HepG2 (cell line): ENCODE measurements around the gene ABCA2. TPM values are rescaled to one million over a fixed set of nuclear protein-coding genes. Genes with fewer than 3 reads are reported as not detected.
A peak's percentile ranks its signal among the peaks of the same experiment; 100 is the strongest.

ENCODE experiments used
- ATAC-seq: fragments of 200-7000 bp; cut with Tn5 transposase; 3 replicates; pipeline ENCODE4 v1.9.1; 2020; ENCODE audit warnings: mild to moderate bottlenecking, moderate library complexity
- BruUV-seq: library from RNA; stranded (reverse); fragments of 400-500 nt; replicated peaks from 2 replicates; lab custom pipeline; 2021; lab: Mats Ljungman, UMichigan
- CTCF ChIA-PET: fragments of 300-600 bp; formaldehyde crosslinking; extraction: SDS; loops from one replicate; lab custom pipeline; 2021; ENCODE audit warnings: low total read pairs, inconsistent platforms, low intra/inter-chr PET ratio; lab: Yijun Ruan, JAX
- POLR2A ChIA-PET: fragments of 350-600 bp; sonication (Branson Sonifier 250); formaldehyde crosslinking; loops from one replicate; lab custom pipeline; 2020; ENCODE audit warnings: antibody characterized with exemption, inconsistent platforms; lab: Yijun Ruan, JAX
- DNase-seq: peaks from one replicate; pipeline ENCODE4 v3.0.0-alpha.2; 2015; ENCODE audit warnings: low spot score
- FAIRE-seq: peaks from 3 replicates; lab custom pipeline; 2011; peaks lifted over from hg19 to GRCh38; lab: Jason Lieb, UNC
- H2AFZ ChIP-seq: one replicate; pipeline ENCODE4 v1.6.1; 2011; ENCODE audit warnings: low read length, inconsistent platforms
- H3K27ac ChIP-seq: fragments of 300-600 bp; 3 replicates; pipeline ENCODE4 v1.8.0; 2011; ENCODE audit warnings: mixed run types, mild to moderate bottlenecking, mixed read lengths, low read length, inconsistent platforms; ENCODE audit not compliant: insufficient read depth; ENCODE audit errors: extremely low read length
- H3K27me3 ChIP-seq, 2 experiments: fragments of 200-600 bp in 1 of 2; 2 replicates in 1 of 2; 3 replicates in 1 of 2; pipeline versions ENCODE4 v1.6.0 to v1.8.0; 2011; ENCODE audit warnings: low read length in 2 of 2, mild to moderate bottlenecking in 2 of 2, moderate library complexity in 2 of 2, inconsistent platforms in 1 of 2; ENCODE audit not compliant: insufficient read depth in 2 of 2, control insufficient read depth in 1 of 2
- H3K36me3 ChIP-seq, 2 experiments: fragments of 200-600 bp in 1 of 2; replicated peaks in 1 of 2; 2 replicates in 1 of 2; 3 replicates in 1 of 2; pipeline versions ENCODE4 v1.5.1 to v1.8.0; 2011; ENCODE audit warnings: low read length in 2 of 2, inconsistent platforms in 1 of 2; ENCODE audit not compliant: insufficient read depth in 2 of 2, control insufficient read depth in 1 of 2
- H3K4me1 ChIP-seq: 2 replicates; pipeline ENCODE4 v1.5.1; 2012; ENCODE audit warnings: low read length, inconsistent platforms; ENCODE audit not compliant: insufficient read depth
- H3K4me2 ChIP-seq: 2 replicates; pipeline ENCODE4 v1.6.0; 2011; ENCODE audit warnings: low read depth, low read length, inconsistent platforms
- H3K4me3 ChIP-seq, 3 experiments: fragments of 200-600 bp in 1 of 3; sonication (generic), shearing (Covaris generic) in 1 of 3; replicated peaks in 1 of 3; 2 replicates each; pipeline ENCODE4 v1.5.1; 2011 to 2016; ENCODE audit warnings: low read length in 3 of 3, inconsistent platforms in 2 of 3, low read depth in 2 of 3, mild to moderate bottlenecking in 2 of 3, control low read depth in 1 of 3, mixed read lengths in 1 of 3; ENCODE audit not compliant: insufficient read depth in 1 of 3
- H3K79me2 ChIP-seq: one replicate; pipeline ENCODE4 v1.6.1; 2011; ENCODE audit warnings: low read length, inconsistent platforms; ENCODE audit not compliant: insufficient read depth
- H3K9ac ChIP-seq: 2 replicates; pipeline ENCODE4 v1.6.0; 2011; ENCODE audit warnings: mild to moderate bottlenecking, low read depth, low read length, inconsistent platforms; ENCODE audit not compliant: insufficient read depth
- H3K9me3 ChIP-seq: 2 replicates; pipeline ENCODE4 v1.5.1; 2012; ENCODE audit warnings: mild to moderate bottlenecking, low read length
- H4K20me1 ChIP-seq: 2 replicates; pipeline ENCODE4 v1.6.0; 2011; ENCODE audit warnings: inconsistent platforms, mild to moderate bottlenecking, low read length, moderate library complexity; ENCODE audit not compliant: insufficient read depth
- CHD2 ChIP-seq: IDR thresholded peaks from 2 replicates; pipeline ENCODE4 v1.6.1; 2011; ENCODE audit warnings: low read depth, low read length, improper control_type of control experiment
- FOXO1 ChIP-seq: sonication (generic); formaldehyde crosslinking; IDR thresholded peaks from 2 replicates; pipeline ENCODE4 v1.4.0; 2020; ENCODE audit warnings: missing genetic modification reagents
- HOXA5 ChIP-seq: sonication (generic); formaldehyde crosslinking; IDR thresholded peaks from 2 replicates; pipeline ENCODE4 v1.4.0; 2020; ENCODE audit warnings: missing genetic modification reagents
- JUN ChIP-seq: sonication (generic); formaldehyde crosslinking; IDR thresholded peaks from 2 replicates; pipeline ENCODE4 v1.4.0; 2020; ENCODE audit warnings: mild to moderate bottlenecking, missing genetic modification reagents
- KAT2B ChIP-seq: fragments of 150-350 bp; IDR thresholded peaks from 2 replicates; pipeline ENCODE4 v1.6.1; 2014; ENCODE audit warnings: low read depth, low read length, borderline replicate concordance
- PPARG ChIP-seq: conservative IDR thresholded peaks from 2 replicates; pipeline ENCODE4 v1.6.1; 2016; ENCODE audit warnings: missing biosample characterization, missing genetic modification reagents
- RAD21 ChIP-seq: fragments of 450-650 bp; formaldehyde crosslinking; IDR thresholded peaks from 2 replicates; pipeline ENCODE4 v1.5.0; 2020; ENCODE audit warnings: mild to moderate bottlenecking
- RBFOX2 ChIP-seq: fragments of 200-400 bp; formaldehyde crosslinking; IDR thresholded peaks from 2 replicates; pipeline ENCODE4 v1.6.1; 2017; ENCODE audit warnings: low read depth, mild to moderate bottlenecking, low read length
- SKI ChIP-seq: fragments of 450-650 bp; IDR thresholded peaks from one replicate; pipeline ENCODE4 v1.6.1; 2018; ENCODE audit warnings: mild to moderate bottlenecking; ENCODE audit not compliant: partially characterized antibody
- SP1 ChIP-seq, 2 experiments: fragments of 450-650 bp in 1 of 2; sonication (generic) in 1 of 2; formaldehyde crosslinking in 1 of 2; IDR thresholded peaks; 2 replicates each; pipeline versions ENCODE4 v1.4.0 to v1.6.1; 2016 to 2020; ENCODE audit warnings: missing genetic modification reagents in 1 of 2
- SUZ12 ChIP-seq: fragments of 150-350 bp; IDR thresholded peaks from 2 replicates; pipeline ENCODE4 v1.6.1; 2014; ENCODE audit warnings: low read depth, low read length
- ZFP36L1 ChIP-seq: sonication (generic); formaldehyde crosslinking; IDR thresholded peaks from 2 replicates; pipeline ENCODE4 v1.8.0; 2022; ENCODE audit warnings: mild to moderate bottlenecking, missing genetic modification reagents, moderate library complexity
- ZFYVE20 ChIP-seq: sonication (generic); formaldehyde crosslinking; IDR thresholded peaks from 2 replicates; pipeline ENCODE4 v1.8.0; 2023; ENCODE audit warnings: low read depth, mild to moderate bottlenecking, moderate library complexity, missing genetic modification reagents, borderline replicate concordance
- ZNF30 ChIP-seq: sonication (generic); formaldehyde crosslinking; IDR thresholded peaks from 2 replicates; pipeline ENCODE4 v1.5.0; 2020; ENCODE audit warnings: mild to moderate bottlenecking, missing genetic modification reagents
- ZNF350 ChIP-seq: sonication (generic); formaldehyde crosslinking; IDR thresholded peaks from 2 replicates; pipeline ENCODE4 v1.4.0; 2020; ENCODE audit warnings: mild to moderate bottlenecking, low read depth, missing genetic modification reagents, borderline replicate concordance
- ZNF431 ChIP-seq: sonication (generic); formaldehyde crosslinking; IDR thresholded peaks from 2 replicates; pipeline ENCODE4 v1.9.0; 2022; ENCODE audit warnings: missing genetic modification reagents, low read depth, mild to moderate bottlenecking, borderline replicate concordance
- ZNF547 ChIP-seq: sonication (generic); formaldehyde crosslinking; IDR thresholded peaks from 2 replicates; pipeline ENCODE4 v1.5.1; 2020; ENCODE audit warnings: mild to moderate bottlenecking, missing genetic modification reagents
- ZNF562 ChIP-seq: sonication (generic); formaldehyde crosslinking; IDR thresholded peaks from 2 replicates; pipeline ENCODE4 v1.8.0; 2022; ENCODE audit warnings: missing genetic modification reagents, borderline replicate concordance
- ZNF577 ChIP-seq: sonication (generic); formaldehyde crosslinking; IDR thresholded peaks from 2 replicates; pipeline ENCODE4 v1.4.0; 2020; ENCODE audit warnings: mild to moderate bottlenecking, low read depth, missing genetic modification reagents, borderline replicate concordance
- ZNF776 ChIP-seq: sonication (generic); formaldehyde crosslinking; IDR thresholded peaks from 2 replicates; pipeline ENCODE4 v1.4.0; 2020; ENCODE audit warnings: mild to moderate bottlenecking, missing genetic modification reagents
- WGBS: methylation state at CpG from one replicate; pipeline ENCODE4 v1.1.6; 2017; ENCODE audit warnings: low lambda C conversion rate; 5-methylcytosine and 5-hydroxymethylcytosine counted together
- in situ Hi-C: cut with HindIII; loops from 2 replicates; pipeline ENCODE4 v1.10.0; 2017; ENCODE audit warnings: low pct_unique_long_range_greater_than_20kb; ENCODE audit not compliant: extremely low pct_ligation_motif_present
- intact Hi-C: fragments of 100-400 bp; cut with micrococcal nuclease; formaldehyde crosslinking; loops from one replicate; pipeline ENCODE4 v1.10.0; 2022; ENCODE audit not compliant: unreplicated experiment
- polyA plus RNA-seq, 8 experiments: library from polyadenylated mRNA; depleted of rRNA in 3 of 8; stranded (reverse) in 7 of 8; unstranded in 1 of 8; fragments of >200 nt; fragmentation: Illumina TruSeq in 4 of 8; extraction: Trizol in 4 of 8; gene quantifications; 2 replicates each; pipeline versions ENCODE4 v1.2.1 to v1.2.3, GENCODE V29; 2011 to 2016; ENCODE audit warnings: low read depth in 4 of 8, missing spikeins in 1 of 8, mixed read lengths in 1 of 8; ENCODE audit not compliant: insufficient read depth in 1 of 8
- total RNA-seq, 5 experiments: library from RNA; depleted of rRNA; stranded (reverse); fragments of >200 nt; fragmentation: Illumina TruSeq; extraction: Trizol; gene quantifications; 2 replicates each; pipeline ENCODE4 v1.2.3, GENCODE V29; 2016; ENCODE audit warnings: low read depth in 1 of 5
- TF ChIP-seq, protein P1 (sequence below): IDR thresholded peaks from 2 replicates; pipeline ENCODE4 v1.6.1; 2016
- TF ChIP-seq, protein P2 (sequence below): sonication (generic); formaldehyde crosslinking; IDR thresholded peaks from 2 replicates; pipeline ENCODE4 v1.4.0; 2020; ENCODE audit warnings: missing genetic modification reagents
- TF ChIP-seq, protein P3 (sequence below): fragments of 450-650 bp; IDR thresholded peaks from 2 replicates; pipeline ENCODE4 v1.6.1; 2016

ABCA2 gene
- total and polyA plus RNA-seq, 2 of the 13 experiments (the other 11 are each of a cell fraction or from before 2014, with no cell fraction given): 2.9 to 19.2 TPM

DNA sequence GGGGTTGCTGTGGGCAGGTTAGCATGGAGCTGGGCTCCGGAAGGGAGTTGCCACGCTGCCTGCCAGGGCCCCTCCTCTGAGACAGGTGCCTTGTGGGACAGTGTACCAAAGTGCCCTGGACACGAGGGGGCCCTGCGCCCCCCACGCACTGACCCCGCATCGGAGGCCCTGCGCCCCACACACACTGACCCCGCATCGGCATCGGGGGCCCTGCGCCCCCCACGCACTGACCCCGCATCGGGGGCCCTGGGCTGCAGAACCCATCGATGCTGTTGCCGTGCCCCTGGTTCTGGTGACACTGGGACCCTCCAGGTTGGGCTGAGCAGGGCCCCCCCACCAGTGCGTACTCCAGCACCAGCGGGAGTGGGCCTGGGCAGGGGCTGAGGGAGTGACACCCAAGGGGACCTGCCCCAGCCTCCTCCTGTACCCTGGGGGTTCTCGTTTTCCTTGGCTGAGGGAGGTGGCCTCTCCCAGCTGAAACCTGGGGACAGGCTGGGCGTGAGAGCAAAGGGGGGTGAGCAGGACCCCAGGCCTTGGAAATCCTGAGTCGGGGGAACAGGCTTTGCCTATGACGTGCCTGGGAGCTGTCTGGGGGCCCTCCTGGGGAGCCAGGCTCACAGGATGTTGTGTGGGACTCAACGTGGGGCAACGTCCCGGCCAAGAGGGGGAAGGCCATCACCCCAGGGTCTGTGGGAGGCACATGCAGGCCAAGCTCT, 35.4 kb upstream of the ABCA2 start:
- BruUV-seq: no TSS peak
- 96% methylated on average over 9 of the region's 26 CpGs for WGBS
- intact Hi-C loops: no loop called here
- H4K20me1 ChIP-seq: 0 out of 2 replicates have a peak, but pooled peaks cover 3% of the 10 kb centered on the region
- no peak for ATAC-seq
- H3K4me2 ChIP-seq: no peak overlapping the region
- H3K9ac ChIP-seq: no peak overlapping the region
- ChIA-PET POLR2A (interaction anchor here (1.0 to 1.1 kb wide), 3 partner anchors 8 to 23 kb away, joined by 3 to 15 read pairs (median 6); partner anchors contain the start of genes ENTPD2 and MAN1B1), CTCF (interaction anchor here (1.0 to 1.3 kb wide), 3 partner anchors 10 to 17 kb away, joined by 3 to 16 read pairs (median 11); partner anchors contain the start of genes ENTPD2 and NPDC1)
- no peak overlapping the region for H3K4me3 ChIP-seq
- no peak overlapping the region for H3K27ac ChIP-seq
- peaks cover 25% of the 10 kb centered on the region for H3K4me1 ChIP-seq
- peaks cover 3 to 16% of the 10 kb centered on the region in 2 experiments; a peak in 2 of 5 replicates for H3K36me3 ChIP-seq
- no peaks in the 10 kb centered on the region for H3K9me3 ChIP-seq
- H2AFZ ChIP-seq: no peak overlapping the region
- no peak for FAIRE-seq
- peaks cover under 1% of the 10 kb centered on the region for H3K79me2 ChIP-seq
- in situ Hi-C loops: no loop called here
- no peak for DNase-seq
- no peaks in the 10 kb centered on the region for H3K27me3 ChIP-seq
- TF ChIP-seq PPARG (CRISPR knock-in tag) (no peak), SKI (no peak), RBFOX2 (peak; percentile 47; the same call in 1 of the 2 replicates), ZNF776 (CRISPR knock-in tag) (0 out of 2 replicates have a peak, but pooled peaks have one; percentile 1), ZNF431 (CRISPR knock-in tag) (no peak), SUZ12 (no peak), CHD2 (no peak), ZNF547 (0 out of 2 replicates have a peak, but pooled peaks have one; percentile 3), JUN (CRISPR knock-in tag) (no peak), ZFP36L1 (CRISPR knock-in tag) (no peak), HOXA5 (CRISPR knock-in tag) (no peak), SP1 (IDR thresholded peaks at IDR 0.05) (no peak), SP1 (CRISPR knock-in tag; IDR thresholded peaks at IDR 0.05) (no peak), FOXO1 (no peak), ZNF30 (CRISPR knock-in tag) (no peak), ZNF350 (CRISPR knock-in tag) (no peak), ZFYVE20 (CRISPR knock-in tag) (no peak), ZNF577 (CRISPR knock-in tag) (no peak), KAT2B (no peak), ZNF562 (no peak), RAD21 (no peak)
- TF ChIP-seq, protein P1, sequence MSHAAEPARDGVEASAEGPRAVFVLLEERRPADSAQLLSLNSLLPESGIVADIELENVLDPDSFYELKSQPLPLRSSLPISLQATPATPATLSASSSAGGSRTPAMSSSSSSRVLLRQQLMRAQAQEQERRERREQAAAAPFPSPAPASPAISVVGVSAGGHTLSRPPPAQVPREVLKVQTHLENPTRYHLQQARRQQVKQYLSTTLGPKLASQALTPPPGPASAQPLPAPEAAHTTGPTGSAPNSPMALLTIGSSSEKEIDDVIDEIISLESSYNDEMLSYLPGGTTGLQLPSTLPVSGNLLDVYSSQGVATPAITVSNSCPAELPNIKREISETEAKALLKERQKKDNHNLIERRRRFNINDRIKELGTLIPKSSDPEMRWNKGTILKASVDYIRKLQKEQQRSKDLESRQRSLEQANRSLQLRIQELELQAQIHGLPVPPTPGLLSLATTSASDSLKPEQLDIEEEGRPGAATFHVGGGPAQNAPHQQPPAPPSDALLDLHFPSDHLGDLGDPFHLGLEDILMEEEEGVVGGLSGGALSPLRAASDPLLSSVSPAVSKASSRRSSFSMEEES (CRISPR knock-in tag): no peak
- TF ChIP-seq, protein P2, sequence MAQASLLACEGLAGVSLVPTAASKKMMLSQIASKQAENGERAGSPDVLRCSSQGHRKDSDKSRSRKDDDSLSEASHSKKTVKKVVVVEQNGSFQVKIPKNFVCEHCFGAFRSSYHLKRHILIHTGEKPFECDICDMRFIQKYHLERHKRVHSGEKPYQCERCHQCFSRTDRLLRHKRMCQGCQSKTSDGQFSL (CRISPR knock-in tag): 0 out of 2 replicates have a peak, but pooled peaks have one; percentile 3
- TF ChIP-seq, protein P3, sequence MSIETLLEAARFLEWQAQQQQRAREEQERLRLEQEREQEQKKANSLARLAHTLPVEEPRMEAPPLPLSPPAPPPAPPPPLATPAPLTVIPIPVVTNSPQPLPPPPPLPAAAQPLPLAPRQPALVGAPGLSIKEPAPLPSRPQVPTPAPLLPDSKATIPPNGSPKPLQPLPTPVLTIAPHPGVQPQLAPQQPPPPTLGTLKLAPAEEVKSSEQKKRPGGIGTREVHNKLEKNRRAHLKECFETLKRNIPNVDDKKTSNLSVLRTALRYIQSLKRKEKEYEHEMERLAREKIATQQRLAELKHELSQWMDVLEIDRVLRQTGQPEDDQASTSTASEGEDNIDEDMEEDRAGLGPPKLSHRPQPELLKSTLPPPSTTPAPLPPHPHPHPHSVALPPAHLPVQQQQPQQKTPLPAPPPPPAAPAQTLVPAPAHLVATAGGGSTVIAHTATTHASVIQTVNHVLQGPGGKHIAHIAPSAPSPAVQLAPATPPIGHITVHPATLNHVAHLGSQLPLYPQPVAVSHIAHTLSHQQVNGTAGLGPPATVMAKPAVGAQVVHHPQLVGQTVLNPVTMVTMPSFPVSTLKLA: no peak
